Limb (tissue), 2 donors: ENCODE data around the gene SORL1-AS1.
"Not testable (repeated sequence)": the region's sequence is repeated elsewhere in the genome, so short reads cannot be mapped to it uniquely, and the experiment has no call there.

Experiments
- DNase-seq, 2 donors: peaks; one replicate each; pipeline ENCODE4 v3.0.0-alpha.2; 2016; ENCODE audit errors: extremely low spot score in 2 of 2

The SORL1-AS1 gene

DNA sequence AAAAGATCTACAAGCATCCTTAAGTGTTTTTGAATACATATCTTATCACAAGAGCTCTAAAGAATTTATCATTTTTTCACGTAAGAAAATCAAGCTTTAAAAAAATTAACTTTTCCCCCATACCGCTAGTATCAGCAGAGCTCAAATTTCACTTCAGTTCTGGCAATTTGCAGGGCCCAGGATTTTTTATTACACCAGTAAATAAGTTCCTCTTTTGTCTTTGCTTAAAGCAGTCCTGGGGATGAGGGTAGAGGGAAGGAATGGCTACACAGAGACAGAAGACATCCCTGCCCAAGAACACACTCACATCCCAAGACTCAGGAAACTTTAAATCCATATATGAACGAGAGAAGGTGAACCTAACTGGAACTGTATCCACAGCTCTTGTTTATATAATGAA lies 23.2 kb downstream of the SORL1-AS1 start:
- no peak for DNase-seq

- DNase-seq: no peak
These were observed 25.4 kb downstream of the SORL1-AS1 start for GRCh38 chr11:121427400-121427744.

DNA sequence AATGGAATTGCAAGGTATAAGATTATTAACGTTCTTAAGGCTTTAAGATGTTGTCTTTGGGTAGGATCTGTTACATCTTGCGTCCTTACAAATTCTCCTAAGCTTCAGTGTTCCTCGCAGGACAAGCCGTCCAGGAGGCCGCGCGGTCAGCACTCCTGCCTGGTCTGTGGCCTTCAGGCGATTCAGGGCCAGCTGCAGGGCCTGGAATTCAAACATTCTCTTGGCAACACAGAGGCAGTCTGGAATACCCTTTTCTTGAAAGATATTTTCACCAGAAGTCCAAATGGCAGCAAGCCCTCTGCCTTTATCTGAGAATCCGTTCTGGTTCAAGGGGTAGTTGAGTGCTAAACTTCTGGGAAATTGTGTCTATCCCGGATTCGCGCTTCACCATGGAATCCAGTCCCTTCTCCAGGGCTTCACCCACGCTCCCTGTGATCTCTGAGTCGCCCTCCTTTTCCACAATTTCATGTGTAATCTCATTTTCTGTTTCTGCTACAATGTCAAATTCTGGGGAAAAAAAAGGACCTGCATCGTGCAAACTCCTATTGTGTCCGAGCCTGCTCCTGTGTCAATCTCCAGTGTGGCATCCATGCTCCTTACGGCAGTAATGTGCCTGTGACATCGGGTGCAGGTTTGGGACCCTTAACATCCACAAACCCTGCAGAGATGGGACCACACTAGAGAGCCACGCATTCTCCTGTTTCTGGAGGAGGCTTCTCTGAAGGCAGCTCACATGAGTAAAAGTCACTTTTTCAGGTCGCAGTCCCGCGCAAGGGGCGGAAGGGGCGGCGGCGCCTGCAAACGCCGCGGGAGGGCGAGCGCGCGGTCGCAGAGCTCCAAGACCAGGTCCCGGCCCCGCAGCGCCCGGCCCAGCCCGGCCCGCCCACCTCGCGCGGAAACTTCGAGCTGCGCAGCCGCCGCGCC lies 26.0 kb downstream of the SORL1-AS1 start:
- peak in 1 of 2 donors; percentile 54 for DNase-seq

DNA sequence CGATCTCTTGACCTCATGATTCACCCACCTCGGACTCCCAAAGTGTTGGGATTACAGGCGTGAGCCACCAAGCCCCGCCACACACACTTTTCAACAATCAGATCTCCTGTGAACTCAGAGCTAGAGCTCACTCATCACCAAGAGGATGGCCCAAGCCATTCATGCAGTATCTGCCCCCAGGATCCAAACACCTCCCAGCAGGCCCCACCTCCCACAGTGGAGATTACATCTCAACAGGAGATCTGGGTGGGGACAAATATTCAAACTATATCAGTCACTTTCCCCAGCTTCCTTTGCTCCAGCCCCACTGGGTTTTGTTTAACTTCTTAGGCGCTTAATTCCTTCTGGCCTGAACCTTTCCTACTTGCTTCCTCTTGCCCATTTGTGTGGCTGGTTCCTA lies 26.9 kb downstream of the SORL1-AS1 start:
- DNase-seq: no peak

GRCh38 chr11:121422675-121423074 lies 30.1 kb downstream of the SORL1-AS1 start:
- no peak for DNase-seq

- no peak for DNase-seq
These were observed 31.4 kb downstream of the SORL1-AS1 start for GRCh38 chr11:121421149-121421901.

- DNase-seq: no peak
These were observed 32.4 kb downstream of the SORL1-AS1 start for GRCh38 chr11:121420398-121420797.

GRCh38 chr11:121419836-121420235 lies 32.9 kb downstream of the SORL1-AS1 start:
- no peak for DNase-seq

DNA sequence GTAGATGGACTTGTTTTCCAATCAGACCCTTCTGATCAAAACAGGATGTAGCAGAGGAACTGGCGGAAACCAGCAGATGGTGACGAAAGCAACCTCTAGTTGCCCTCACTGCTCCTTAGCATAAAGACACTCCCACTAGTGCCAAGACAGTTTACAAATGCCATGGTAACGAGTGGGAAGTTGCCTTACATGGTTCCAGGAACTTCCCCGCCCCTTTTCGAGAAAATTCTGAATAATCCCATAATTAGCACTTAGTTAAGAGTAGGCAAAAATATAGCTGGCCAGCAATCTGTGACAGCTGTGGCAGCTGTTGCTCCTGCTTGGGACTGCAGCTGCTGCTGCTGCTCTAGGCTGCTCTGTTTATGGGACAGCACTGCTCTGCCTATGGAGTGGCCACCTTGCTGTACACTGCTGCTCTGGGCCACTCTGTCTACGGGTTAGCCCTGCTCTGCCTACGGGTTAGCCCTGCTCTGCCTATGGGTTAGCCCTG lies 34.1 kb downstream of the SORL1-AS1 start:
- DNase-seq: peak in 1 of 2 donors; percentile 62

GRCh38 chr11:121417607-121418006 lies 35.2 kb downstream of the SORL1-AS1 start:
- no peak for DNase-seq

GRCh38 chr11:121417055-121417551 lies 35.7 kb downstream of the SORL1-AS1 start:
- peak; percentile 80 to 83 for DNase-seq

GRCh38 chr11:121415856-121416255 lies 36.9 kb downstream of the SORL1-AS1 start:
- DNase-seq: no peak

DNA sequence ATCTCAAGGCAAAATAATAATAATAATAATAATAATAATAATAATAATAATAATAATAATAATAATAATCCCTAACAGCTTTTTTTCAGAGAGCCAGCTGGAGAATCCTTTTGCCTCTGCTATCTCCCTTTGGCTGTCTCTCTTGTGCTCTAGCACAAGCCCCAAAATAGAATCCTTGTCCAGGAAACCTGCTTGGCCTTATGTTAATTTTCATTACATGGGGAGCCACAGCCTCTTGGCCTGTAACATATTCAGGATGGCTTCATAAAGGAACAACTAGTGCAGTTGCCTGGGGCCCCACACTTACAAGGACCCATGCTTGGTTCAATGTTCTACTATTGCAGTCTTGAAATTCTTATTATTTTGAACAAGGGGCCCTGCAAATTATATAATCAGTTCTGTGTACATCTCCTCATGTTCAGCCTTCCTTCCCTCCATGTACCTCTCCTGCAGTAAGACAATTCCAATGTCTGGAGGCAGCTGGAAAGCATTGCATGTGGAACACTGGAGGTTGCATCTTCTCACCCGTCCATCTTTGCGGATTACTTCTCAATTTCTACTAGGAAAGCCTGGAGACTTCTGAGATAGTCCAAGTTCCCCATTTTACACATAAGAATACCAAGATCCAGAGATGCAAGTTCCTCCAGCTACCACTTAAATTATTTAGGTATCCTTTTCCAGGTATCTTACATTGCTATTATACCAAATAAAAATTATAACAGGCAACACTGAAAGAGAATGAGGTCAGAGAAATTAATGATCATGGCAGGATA lies 38.4 kb downstream of the SORL1-AS1 start:
- no peak for DNase-seq

- no peak for DNase-seq
These were observed 39.9 kb downstream of the SORL1-AS1 start for GRCh38 chr11:121412711-121413415.

DNA sequence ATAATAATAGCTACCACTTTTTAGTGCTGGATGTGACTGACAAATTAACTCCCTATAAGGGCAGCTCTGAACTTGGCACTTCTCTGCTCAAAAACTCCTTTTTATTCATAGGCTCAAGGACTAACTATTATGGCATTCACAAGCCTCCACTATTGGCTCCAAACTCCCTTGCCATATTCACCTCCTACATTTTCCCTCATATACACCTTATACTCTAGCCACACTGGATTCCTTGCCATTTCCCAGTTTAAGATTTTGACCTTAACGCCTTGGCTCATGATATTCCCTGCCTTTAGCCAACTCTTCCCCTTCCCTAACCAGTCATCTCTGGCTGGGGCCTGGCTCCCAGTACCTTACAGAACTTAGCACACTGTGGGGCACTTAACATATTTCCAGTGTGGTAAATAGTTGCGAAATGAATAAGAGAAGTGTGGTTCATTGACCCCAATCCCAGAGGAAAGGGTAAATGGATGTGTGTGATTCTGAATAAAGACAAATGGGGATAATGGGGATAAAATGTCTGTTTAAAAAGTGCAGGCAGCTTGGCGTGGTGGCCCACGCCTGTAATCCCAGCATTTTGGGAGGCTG lies 40.7 kb downstream of the SORL1-AS1 start:
- DNase-seq: no peak

GRCh38 chr11:121411330-121411729 lies 41.4 kb downstream of the SORL1-AS1 start:
- DNase-seq: not testable (repeated sequence)

DNA sequence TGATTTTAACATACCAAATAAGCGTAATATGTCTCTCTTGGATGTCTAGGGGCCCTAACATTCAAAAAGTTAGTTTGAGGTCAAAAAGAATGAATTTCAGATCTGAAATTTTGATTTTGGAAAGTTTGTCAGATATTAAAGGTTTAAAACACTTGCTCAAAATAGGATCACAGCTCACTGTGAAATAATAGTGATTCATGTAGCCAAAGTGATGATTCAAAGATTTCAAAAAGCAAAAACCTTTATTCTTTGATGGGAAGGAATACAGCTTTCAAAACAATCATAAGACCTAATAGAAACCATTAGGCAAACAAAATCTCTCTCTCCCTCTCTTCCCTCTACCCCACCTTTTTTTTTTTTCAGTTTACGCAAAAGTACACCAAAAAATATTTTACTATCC lies 42.7 kb downstream of the SORL1-AS1 start:
- DNase-seq: not testable (repeated sequence)

GRCh38 chr11:121408830-121409229 lies 43.9 kb downstream of the SORL1-AS1 start:
- no peak for DNase-seq

DNA sequence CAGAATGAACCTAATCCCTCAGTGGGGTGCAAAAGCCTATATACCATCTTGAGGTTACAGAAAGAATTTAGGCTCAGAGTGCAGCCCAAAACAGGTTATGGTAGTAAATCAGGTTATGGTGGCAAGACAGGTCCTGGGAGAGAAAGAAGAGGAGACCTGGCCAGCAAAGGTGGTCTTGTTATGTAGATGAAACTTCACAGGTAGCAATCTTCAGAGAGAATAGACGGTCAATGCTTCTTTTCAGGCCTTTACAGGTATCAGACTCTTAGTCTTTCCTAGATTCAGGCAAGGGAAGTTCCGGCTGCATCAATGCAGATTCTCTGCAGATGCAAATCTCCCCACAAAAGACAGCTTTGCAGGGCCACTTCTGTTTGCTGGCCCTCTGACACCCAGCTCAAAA lies 46.5 kb downstream of the SORL1-AS1 start:
- no peak for DNase-seq

- DNase-seq: no peak
These were observed 47.1 kb downstream of the SORL1-AS1 start for GRCh38 chr11:121405646-121406045.
